ENCODE data around the gene PPP1R26.

DNA sequence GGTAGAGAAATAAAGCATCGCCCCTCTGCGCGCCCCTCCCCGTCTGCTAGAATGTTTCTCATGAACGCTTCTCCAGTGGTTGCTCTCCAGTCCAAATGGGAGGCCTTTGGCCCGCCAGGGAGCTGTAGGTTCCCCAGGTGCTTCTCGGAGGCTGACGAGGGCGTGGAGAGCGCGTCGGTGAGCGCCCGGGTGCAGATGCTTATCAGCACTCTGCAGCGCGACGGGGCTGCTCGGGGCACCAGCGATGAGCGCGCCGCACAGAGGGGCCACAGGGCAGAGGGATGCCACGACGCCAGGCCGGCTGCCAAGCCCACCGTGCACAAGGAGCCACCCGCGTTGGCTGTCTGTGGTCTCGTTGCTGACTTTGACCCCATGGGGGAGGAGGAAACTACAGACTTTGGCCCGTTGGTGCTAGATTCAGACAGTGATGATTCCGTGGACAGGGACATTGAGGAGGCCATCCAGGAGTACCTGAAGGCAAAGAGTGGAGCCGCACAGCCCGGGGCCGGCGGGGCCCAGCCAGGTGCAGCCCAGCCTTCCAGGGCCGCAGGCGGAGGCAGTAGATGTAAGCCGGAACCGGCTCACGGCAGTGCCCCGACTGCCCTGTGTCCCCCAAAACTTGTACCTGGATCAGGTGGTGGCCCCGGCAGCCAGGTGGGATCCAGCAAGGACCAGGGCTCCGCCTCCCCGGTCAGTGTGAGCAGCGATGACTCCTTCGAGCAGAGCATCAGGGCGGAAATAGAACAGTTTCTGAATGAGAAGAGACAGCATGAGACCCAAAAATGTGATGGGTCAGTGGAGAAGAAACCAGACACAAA lies 5.1 kb downstream of the PPP1R26 start:
- no peak for TF ChIP-seq POLR2A (IDR thresholded peaks at IDR 0.05)
- TF ChIP-seq, protein P1, sequence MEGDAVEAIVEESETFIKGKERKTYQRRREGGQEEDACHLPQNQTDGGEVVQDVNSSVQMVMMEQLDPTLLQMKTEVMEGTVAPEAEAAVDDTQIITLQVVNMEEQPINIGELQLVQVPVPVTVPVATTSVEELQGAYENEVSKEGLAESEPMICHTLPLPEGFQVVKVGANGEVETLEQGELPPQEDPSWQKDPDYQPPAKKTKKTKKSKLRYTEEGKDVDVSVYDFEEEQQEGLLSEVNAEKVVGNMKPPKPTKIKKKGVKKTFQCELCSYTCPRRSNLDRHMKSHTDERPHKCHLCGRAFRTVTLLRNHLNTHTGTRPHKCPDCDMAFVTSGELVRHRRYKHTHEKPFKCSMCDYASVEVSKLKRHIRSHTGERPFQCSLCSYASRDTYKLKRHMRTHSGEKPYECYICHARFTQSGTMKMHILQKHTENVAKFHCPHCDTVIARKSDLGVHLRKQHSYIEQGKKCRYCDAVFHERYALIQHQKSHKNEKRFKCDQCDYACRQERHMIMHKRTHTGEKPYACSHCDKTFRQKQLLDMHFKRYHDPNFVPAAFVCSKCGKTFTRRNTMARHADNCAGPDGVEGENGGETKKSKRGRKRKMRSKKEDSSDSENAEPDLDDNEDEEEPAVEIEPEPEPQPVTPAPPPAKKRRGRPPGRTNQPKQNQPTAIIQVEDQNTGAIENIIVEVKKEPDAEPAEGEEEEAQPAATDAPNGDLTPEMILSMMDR (IDR thresholded peaks at IDR 0.05), result no peak
- no peak for TF ChIP-seq EP300 (IDR thresholded peaks at IDR 0.05; ENCODE audit: low read depth)
